ENCODE results near the gene ZBTB46.

ZBTB46 gene

GRCh38 chr20:63695424-63696305 lies 135.4 kb downstream of the ZBTB46 start:
- DNase-seq (ENCODE audit: low read depth in 2 of 2) = no peak

GRCh38 chr20:63694584-63695423 lies 136.3 kb downstream of the ZBTB46 start:
- DNase-seq (ENCODE audit: low read depth in 2 of 2) = no peak

- DNase-seq (ENCODE audit: low read depth in 2 of 2) = no peak
These were observed 137.1 kb downstream of the ZBTB46 start for GRCh38 chr20:63693733-63694583.

All from stimulated activated CD8-positive, alpha-beta memory T cell treated with anti-CD3 and anti-CD28 coated beads, Interleukin-7, amount 100 ng/mL, for 4 hours (primary cell).